Neutrophil (primary cell): Measurements from ENCODE around the gene PIAS1.

Source experiments
- H3K27ac ChIP-seq: fragments of 200-600 bp; sonication (generic); 2 replicates; pipeline ENCODE4 v1.5.1; 2016; ENCODE audit warnings: mild to moderate bottlenecking, moderate library complexity
- H3K27me3 ChIP-seq: fragments of 200-600 bp; sonication (generic); 2 replicates; pipeline ENCODE4 v1.6.0; 2016; ENCODE audit warnings: mild to moderate bottlenecking
- H3K36me3 ChIP-seq: fragments of 200-600 bp; sonication (generic); 2 replicates; pipeline ENCODE4 v1.5.1; 2017
- H3K4me1 ChIP-seq, 2 experiments: fragments of 200-600 bp in 1 of 2; sonication (generic) in 1 of 2; 1 replicate in 1 of 2; 2 replicates in 1 of 2; pipeline versions ENCODE4 v1.5.1 to v1.6.1; 2013 to 2016; ENCODE audit warnings: low read depth in 1 of 2, low read length in 1 of 2, mild to moderate bottlenecking in 1 of 2, moderate library complexity in 1 of 2; ENCODE audit not compliant: control insufficient read depth in 1 of 2, insufficient read depth in 1 of 2
- H3K4me3 ChIP-seq, 2 experiments: fragments of 200-600 bp in 1 of 2; sonication (generic) in 1 of 2; 1 replicate in 1 of 2; 2 replicates in 1 of 2; pipeline ENCODE4 v1.5.1; 2013 to 2016; ENCODE audit warnings: low read depth in 1 of 2, low read length in 1 of 2, mild to moderate bottlenecking in 1 of 2, moderate library complexity in 1 of 2
- H3K9me3 ChIP-seq: fragments of 200-600 bp; sonication (generic); 2 replicates; pipeline ENCODE4 v1.5.1; 2016
- TF ChIP-seq, protein P1 (sequence below): fragments of 200-600 bp; sonication (generic); IDR thresholded peaks from 2 replicates; pipeline ENCODE4 v1.5.1; 2016; ENCODE audit warnings: antibody characterized with exemption

The PIAS1 gene

DNA sequence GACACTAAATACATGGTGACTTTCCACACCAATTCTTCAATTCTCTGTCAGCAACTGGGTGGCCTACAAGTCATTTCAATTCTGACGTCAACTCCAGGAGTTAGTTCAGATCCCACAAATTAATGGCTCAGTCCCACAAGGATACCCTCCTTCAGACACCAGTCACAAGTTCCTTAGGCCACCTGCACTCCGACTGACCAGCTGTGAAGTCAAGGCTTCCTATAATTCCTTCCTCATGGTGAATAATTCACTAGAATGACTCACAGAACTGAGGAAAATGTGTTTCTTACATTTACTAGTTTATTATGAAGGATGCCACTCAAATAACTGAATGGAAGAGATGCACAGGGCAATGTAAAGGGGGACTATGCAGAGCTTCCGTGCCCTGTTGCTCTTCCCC, 6.3 kb upstream of the PIAS1 start:
- Histone ChIP-seq H3K9me3 (no peaks in the 10 kb centered on the region), H3K4me3 (no peak overlapping the region), H3K4me1 (no peaks in the 10 kb centered on the region), H3K27ac (no peak overlapping the region), H3K27me3 (no peaks in the 10 kb centered on the region), H3K36me3 (no peaks in the 10 kb centered on the region)
- TF ChIP-seq, protein P1, sequence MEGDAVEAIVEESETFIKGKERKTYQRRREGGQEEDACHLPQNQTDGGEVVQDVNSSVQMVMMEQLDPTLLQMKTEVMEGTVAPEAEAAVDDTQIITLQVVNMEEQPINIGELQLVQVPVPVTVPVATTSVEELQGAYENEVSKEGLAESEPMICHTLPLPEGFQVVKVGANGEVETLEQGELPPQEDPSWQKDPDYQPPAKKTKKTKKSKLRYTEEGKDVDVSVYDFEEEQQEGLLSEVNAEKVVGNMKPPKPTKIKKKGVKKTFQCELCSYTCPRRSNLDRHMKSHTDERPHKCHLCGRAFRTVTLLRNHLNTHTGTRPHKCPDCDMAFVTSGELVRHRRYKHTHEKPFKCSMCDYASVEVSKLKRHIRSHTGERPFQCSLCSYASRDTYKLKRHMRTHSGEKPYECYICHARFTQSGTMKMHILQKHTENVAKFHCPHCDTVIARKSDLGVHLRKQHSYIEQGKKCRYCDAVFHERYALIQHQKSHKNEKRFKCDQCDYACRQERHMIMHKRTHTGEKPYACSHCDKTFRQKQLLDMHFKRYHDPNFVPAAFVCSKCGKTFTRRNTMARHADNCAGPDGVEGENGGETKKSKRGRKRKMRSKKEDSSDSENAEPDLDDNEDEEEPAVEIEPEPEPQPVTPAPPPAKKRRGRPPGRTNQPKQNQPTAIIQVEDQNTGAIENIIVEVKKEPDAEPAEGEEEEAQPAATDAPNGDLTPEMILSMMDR = no peak

DNA sequence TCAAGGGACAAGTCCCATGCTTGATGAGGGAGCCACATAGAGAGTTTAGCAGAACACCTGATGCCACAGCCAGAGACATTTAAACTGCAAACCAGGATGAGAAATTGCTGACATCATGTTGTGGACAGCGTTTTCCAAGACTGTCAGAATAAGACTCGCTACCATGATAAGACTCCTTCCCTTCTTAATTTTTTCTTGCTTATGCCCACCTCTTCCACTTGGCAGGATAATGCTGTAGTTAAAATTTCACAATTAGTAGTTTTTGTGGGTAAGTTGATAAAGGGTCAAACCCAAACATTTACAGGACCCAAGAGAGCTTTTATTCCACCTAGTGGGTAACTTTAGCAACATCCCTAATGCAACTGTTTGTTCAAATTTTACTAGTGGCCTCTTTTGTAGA, 3.0 kb upstream of the PIAS1 start:
- TF ChIP-seq, protein P1 = no peak
- peaks cover 17 to 20% of the 10 kb centered on the region in 2 experiments for H3K4me1 ChIP-seq
- H3K36me3 ChIP-seq = no peaks in the 10 kb centered on the region
- no peak overlapping the region for H3K27ac ChIP-seq
- H3K9me3 ChIP-seq = no peaks in the 10 kb centered on the region
- no peaks in the 10 kb centered on the region for H3K27me3 ChIP-seq
- H3K4me3 ChIP-seq = no peak overlapping the region

DNA sequence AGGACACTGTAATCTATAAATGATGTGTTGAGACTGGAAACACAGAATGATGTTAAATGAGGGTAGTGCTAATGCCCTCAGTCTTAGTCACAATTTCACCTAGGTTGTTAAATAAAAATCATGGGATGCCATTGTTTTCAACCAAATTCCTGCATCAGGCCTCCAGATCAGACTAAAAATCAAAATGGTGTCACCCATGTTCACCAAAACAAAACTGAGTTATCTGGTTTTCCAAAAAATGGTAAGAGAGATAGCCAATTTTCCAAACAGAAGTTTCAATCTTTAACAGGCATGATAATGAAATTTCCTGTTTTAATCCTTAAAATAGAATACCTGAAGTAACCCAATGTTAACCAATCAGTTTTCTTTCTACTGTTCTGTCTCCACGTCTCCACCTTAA, 2.2 kb upstream of the PIAS1 start:
- no peaks in the 10 kb centered on the region for H3K9me3 ChIP-seq
- H3K27ac ChIP-seq = no peak overlapping the region
- H3K27me3 ChIP-seq = no peaks in the 10 kb centered on the region
- no peak overlapping the region for H3K4me3 ChIP-seq
- no peaks in the 10 kb centered on the region for H3K36me3 ChIP-seq
- TF ChIP-seq, protein P1 = no peak
- H3K4me1 ChIP-seq = peaks cover 25 to 28% of the 10 kb centered on the region in 2 experiments

DNA sequence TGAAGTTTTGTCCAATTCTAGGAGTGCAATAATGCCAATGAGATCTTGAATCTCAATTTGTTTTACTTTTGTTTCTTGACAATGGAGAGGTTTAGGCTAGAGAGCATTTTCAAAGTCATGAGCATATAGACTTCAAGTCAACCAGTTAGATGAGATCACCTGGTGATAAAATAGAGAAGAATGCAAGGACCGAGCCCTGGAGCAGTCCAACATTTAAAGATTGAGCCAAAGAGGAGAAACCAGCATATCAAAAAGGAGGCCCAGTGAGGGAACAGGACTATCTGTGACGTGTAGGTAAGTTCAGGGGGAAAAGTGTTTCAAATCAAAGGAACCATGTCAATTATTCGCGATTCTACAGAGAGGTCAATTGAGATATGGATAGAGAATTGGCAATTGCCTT, 1.7 kb upstream of the PIAS1 start:
- no peaks in the 10 kb centered on the region for H3K9me3 ChIP-seq
- TF ChIP-seq, protein P1 = no peak
- peaks cover 31 to 32% of the 10 kb centered on the region in 2 experiments for H3K4me1 ChIP-seq
- no peaks in the 10 kb centered on the region for H3K36me3 ChIP-seq
- no peak overlapping the region for H3K27ac ChIP-seq
- H3K27me3 ChIP-seq = no peaks in the 10 kb centered on the region
- H3K4me3 ChIP-seq = no peak overlapping the region

DNA sequence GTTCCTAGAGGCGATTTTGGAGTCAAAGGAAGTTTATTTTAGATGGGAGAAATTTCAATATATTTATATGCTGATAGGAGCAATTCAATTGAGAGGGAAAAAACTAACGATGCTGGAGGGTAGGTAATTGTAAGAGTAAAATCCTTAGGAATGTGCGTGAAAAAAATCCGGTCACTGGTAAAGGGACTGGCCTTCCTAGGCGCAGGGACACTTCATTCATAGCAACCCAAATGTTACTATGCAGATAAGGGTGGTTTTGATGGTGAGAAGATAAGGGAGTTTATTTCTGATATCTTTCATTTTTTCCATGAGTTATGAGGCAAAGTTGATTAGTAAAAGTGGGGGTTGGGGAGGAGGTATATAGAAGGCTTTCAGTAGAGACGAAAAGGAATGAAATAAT, 1.1 kb upstream of the PIAS1 start:
- no peak overlapping the region for H3K4me3 ChIP-seq
- H3K27ac ChIP-seq = no peak overlapping the region
- peaks cover 36 to 38% of the 10 kb centered on the region in 2 experiments for H3K4me1 ChIP-seq
- TF ChIP-seq, protein P1 = no peak
- H3K9me3 ChIP-seq = no peaks in the 10 kb centered on the region
- H3K36me3 ChIP-seq = no peaks in the 10 kb centered on the region
- H3K27me3 ChIP-seq = no peaks in the 10 kb centered on the region
